Fibroblast of lung (primary cell): ENCODE data around the gene AXL. TPM values are rescaled to one million over a fixed set of nuclear protein-coding genes. Genes with fewer than 3 reads are reported as not detected.

Experiments used
- DNase-seq, 2 donors: peaks; one replicate each; pipeline versions ENCODE4 v3.0.0 to v3.0.0-alpha.2; 2010; ENCODE audit warnings: low read depth in 2 of 2
- H2AFZ ChIP-seq: 2 replicates; pipeline ENCODE4 v1.5.1; 2012; ENCODE audit warnings: low read length, control low read depth, inconsistent platforms
- H3K27ac ChIP-seq: 2 replicates; pipeline ENCODE4 v1.5.1; 2011; ENCODE audit warnings: low read length, control low read depth; ENCODE audit not compliant: insufficient read depth
- H3K27me3 ChIP-seq: 2 replicates; pipeline ENCODE4 v1.5.1; 2011; ENCODE audit warnings: mild to moderate bottlenecking, low read length; ENCODE audit not compliant: control insufficient read depth, insufficient read depth
- H3K36me3 ChIP-seq: 2 replicates; pipeline ENCODE4 v1.5.1; 2011; ENCODE audit warnings: low read length; ENCODE audit not compliant: control insufficient read depth, insufficient read depth
- H3K4me1 ChIP-seq: 2 replicates; pipeline ENCODE4 v1.5.1; 2011; ENCODE audit warnings: low read length; ENCODE audit not compliant: control insufficient read depth, insufficient read depth; ENCODE audit errors: extremely low read depth
- H3K4me2 ChIP-seq: 2 replicates; pipeline ENCODE4 v1.5.1; 2011; ENCODE audit warnings: low read length, control low read depth; ENCODE audit not compliant: insufficient read depth; ENCODE audit errors: extremely low read depth
- H3K4me3 ChIP-seq, 4 experiments: fragments of 200-600 bp in 1 of 4; sonication (generic) in 1 of 4; replicated peaks in 1 of 4; 2 replicates each; pipeline ENCODE4 v1.5.1; 2011 to 2016; ENCODE audit warnings: low read length in 4 of 4, low read depth in 3 of 4, mild to moderate bottlenecking in 3 of 4, control low read depth in 2 of 4, inconsistent platforms in 1 of 4, mixed read lengths in 1 of 4; ENCODE audit not compliant: insufficient read depth in 1 of 4; ENCODE audit errors: control extremely low read depth in 1 of 4
- H3K79me2 ChIP-seq: 2 replicates; pipeline ENCODE4 v1.5.1; 2012; ENCODE audit warnings: mild to moderate bottlenecking, low read length, inconsistent platforms; ENCODE audit not compliant: control insufficient read depth, insufficient read depth
- H3K9ac ChIP-seq: 2 replicates; pipeline ENCODE4 v1.5.1; 2011; ENCODE audit warnings: mild to moderate bottlenecking, low read length, control low read depth; ENCODE audit not compliant: insufficient read depth
- H3K9me3 ChIP-seq: 2 replicates; pipeline ENCODE4 v1.5.1; 2012; ENCODE audit warnings: low read depth, low read length; ENCODE audit not compliant: control insufficient read depth, insufficient read depth
- H4K20me1 ChIP-seq: 2 replicates; pipeline ENCODE4 v1.5.1; 2011; ENCODE audit warnings: low read length; ENCODE audit not compliant: control insufficient read depth, insufficient read depth; ENCODE audit errors: extremely low read depth
- EZH2 ChIP-seq: IDR thresholded peaks from 2 replicates; pipeline ENCODE4 v1.5.1; 2012; ENCODE audit warnings: low read length, control low read depth, mild to moderate bottlenecking; ENCODE audit errors: missing control alignments
- polyA plus RNA-seq, 2 donors: library from polyadenylated mRNA; depleted of rRNA in 1 of 2; stranded (reverse) in 1 of 2; unstranded in 1 of 2; fragments of >200 nt; gene quantifications; 2 replicates each; pipeline ENCODE4 v1.2.1, GENCODE V29; 2011 to 2012; ENCODE audit warnings: missing spikeins in 1 of 2
- total RNA-seq: library from RNA; depleted of rRNA; stranded (reverse); fragments of >200 nt; gene quantifications from 2 replicates; pipeline ENCODE4 v1.2.1, GENCODE V29; 2014
- TF ChIP-seq, protein P1 (sequence below), 2 donors: IDR thresholded peaks in 1 of 2; conservative IDR thresholded peaks in 1 of 2; 1 replicate in 1 of 2; 2 replicates in 1 of 2; pipeline ENCODE4 v1.5.1; 2011 to 2012; ENCODE audit warnings: low read length in 2 of 2, control low read depth in 1 of 2, inconsistent platforms in 1 of 2, low read depth in 1 of 2, mild to moderate bottlenecking in 1 of 2

AXL gene
- total and polyA plus RNA-seq, 2 donors (not counting 1 experiment from before 2014, with no cell fraction given): 223 to 319 TPM

DNA sequence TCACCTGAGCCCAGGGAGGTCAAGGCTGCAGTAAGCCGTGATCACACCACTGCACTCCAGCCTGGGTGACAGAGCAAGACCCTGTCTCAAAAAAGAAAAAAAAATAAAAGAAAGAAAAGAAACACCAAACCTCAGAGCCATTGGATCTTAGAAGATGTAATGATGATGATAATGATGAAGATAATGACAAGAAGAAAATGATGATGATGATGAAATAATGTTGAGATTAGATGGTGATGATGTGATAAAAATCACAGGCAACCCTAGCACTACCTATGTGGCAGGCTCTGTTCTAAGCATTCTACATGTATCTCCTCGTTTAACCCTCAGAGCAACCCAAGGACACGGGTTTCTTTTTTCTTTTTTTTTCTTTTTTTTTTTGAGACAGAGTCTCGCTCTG, 25.1 kb downstream of the AXL start:
- no peaks in the 10 kb centered on the region for H3K27me3 ChIP-seq
- no peak overlapping the region for H2AFZ ChIP-seq
- no peak overlapping the region for H3K4me3 ChIP-seq
- no peaks in the 10 kb centered on the region for H3K9me3 ChIP-seq
- H3K4me1 ChIP-seq: no peaks in the 10 kb centered on the region
- H3K9ac ChIP-seq: no peak overlapping the region
- no peak for TF ChIP-seq EZH2
- TF ChIP-seq, protein P1, sequence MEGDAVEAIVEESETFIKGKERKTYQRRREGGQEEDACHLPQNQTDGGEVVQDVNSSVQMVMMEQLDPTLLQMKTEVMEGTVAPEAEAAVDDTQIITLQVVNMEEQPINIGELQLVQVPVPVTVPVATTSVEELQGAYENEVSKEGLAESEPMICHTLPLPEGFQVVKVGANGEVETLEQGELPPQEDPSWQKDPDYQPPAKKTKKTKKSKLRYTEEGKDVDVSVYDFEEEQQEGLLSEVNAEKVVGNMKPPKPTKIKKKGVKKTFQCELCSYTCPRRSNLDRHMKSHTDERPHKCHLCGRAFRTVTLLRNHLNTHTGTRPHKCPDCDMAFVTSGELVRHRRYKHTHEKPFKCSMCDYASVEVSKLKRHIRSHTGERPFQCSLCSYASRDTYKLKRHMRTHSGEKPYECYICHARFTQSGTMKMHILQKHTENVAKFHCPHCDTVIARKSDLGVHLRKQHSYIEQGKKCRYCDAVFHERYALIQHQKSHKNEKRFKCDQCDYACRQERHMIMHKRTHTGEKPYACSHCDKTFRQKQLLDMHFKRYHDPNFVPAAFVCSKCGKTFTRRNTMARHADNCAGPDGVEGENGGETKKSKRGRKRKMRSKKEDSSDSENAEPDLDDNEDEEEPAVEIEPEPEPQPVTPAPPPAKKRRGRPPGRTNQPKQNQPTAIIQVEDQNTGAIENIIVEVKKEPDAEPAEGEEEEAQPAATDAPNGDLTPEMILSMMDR (conservative IDR thresholded peaks at IDR 0.05 in 1 of 2, IDR thresholded peaks at IDR 0.05 in 1 of 2; ENCODE audit: low read depth in 1 of 2, low read length in 2 of 2): no peak
- no peak overlapping the region for H3K4me2 ChIP-seq
- no peaks in the 10 kb centered on the region for H4K20me1 ChIP-seq
- H3K27ac ChIP-seq: no peak overlapping the region
- peaks cover 26% of the 10 kb centered on the region for H3K79me2 ChIP-seq
- peaks cover 43% of the 10 kb centered on the region for H3K36me3 ChIP-seq
- DNase-seq: no peak

DNA sequence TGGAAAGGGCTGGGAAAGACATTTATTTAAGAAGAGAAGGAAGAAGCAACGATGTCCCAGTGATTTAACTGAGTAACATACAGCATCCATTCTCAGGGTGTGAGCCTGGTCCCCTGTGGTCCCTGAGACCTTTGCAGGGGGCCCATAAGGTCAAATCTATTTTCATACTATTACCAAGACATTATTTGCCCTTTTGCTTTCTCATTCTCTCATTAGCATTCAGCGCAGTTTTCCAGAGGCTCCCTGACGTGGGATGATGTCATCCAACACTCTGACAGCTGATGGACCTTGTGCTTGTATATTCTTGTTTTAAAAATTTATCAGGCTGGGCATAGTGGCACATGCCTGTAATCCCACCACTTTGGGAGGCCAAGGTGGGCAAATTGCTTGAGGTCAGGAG, 26.8 kb downstream of the AXL start:
- Histone ChIP-seq H3K9me3 (no peaks in the 10 kb centered on the region), H2AFZ (no peak overlapping the region), H3K4me2 (no peak overlapping the region), H3K27ac (no peak overlapping the region), H3K27me3 (no peaks in the 10 kb centered on the region), H3K9ac (no peak overlapping the region), H3K4me1 (no peaks in the 10 kb centered on the region), H4K20me1 (no peaks in the 10 kb centered on the region), H3K79me2 (peaks cover 18% of the 10 kb centered on the region), H3K36me3 (peaks cover 39% of the 10 kb centered on the region), H3K4me3 (no peak overlapping the region)
- no peak for DNase-seq
- TF ChIP-seq, protein P1 (conservative IDR thresholded peaks at IDR 0.05 in 1 of 2, IDR thresholded peaks at IDR 0.05 in 1 of 2; ENCODE audit: low read depth in 1 of 2, low read length in 2 of 2): no peak
- no peak for TF ChIP-seq EZH2

DNA sequence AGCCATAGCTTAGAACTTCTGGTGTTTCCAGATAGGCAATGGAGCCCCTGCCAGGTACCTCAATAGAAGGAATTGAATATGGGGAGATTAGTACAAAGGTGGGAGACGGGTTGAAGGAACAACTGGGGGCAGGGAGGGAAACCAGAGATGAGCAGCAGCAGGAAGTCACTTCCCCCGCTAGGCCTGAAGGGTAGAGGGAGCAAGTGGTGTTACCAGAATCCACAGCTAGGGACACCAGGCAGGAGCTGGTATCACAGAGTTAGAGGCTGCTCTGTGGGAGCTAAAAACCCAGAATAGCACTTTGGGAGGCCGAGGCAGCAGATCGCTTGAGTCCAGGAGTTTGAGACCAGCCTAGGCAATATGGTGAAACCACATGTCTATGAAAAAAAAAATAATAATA, 29.9 kb downstream of the AXL start:
- no peak for DNase-seq
- Histone ChIP-seq H2AFZ (no peak overlapping the region), H3K4me1 (no peaks in the 10 kb centered on the region), H4K20me1 (no peaks in the 10 kb centered on the region), H3K36me3 (peaks cover 46% of the 10 kb centered on the region), H3K27ac (no peak overlapping the region), H3K9me3 (no peaks in the 10 kb centered on the region), H3K79me2 (peaks cover 16% of the 10 kb centered on the region), H3K4me3 (no peak overlapping the region), H3K4me2 (no peak overlapping the region), H3K9ac (no peak overlapping the region), H3K27me3 (no peaks in the 10 kb centered on the region)
- TF ChIP-seq EZH2: no peak
- TF ChIP-seq, protein P1 (conservative IDR thresholded peaks at IDR 0.05 in 1 of 2, IDR thresholded peaks at IDR 0.05 in 1 of 2; ENCODE audit: low read depth in 1 of 2, low read length in 2 of 2): peak in 1 of 2 donors; percentile 6
